Endometrial microvascular endothelial cells (primary cell): ENCODE data around the gene POLR2H. TPM values are rescaled to one million over a fixed set of nuclear protein-coding genes. Genes with fewer than 3 reads are reported as not detected.

Source experiments
- in situ Hi-C: cut with HindIII; loops from 2 replicates; pipeline ENCODE4 v1.10.0; 2017; ENCODE audit warnings: low sequenced_read_pairs, low pct_unique_long_range_greater_than_20kb; ENCODE audit errors: inconsistent ontology term
- total RNA-seq: library from RNA; depleted of rRNA; stranded (reverse); fragments of >200 nt; gene quantifications from one replicate; pipeline ENCODE4 v1.2.3, GENCODE V29; 2015; ENCODE audit errors: inconsistent ontology term

POLR2H gene
- total RNA-seq, 1 donor from 2014 or later, result 172 TPM

- in situ Hi-C loops, result no loop called here
Measured at GRCh38 chr3:184409946-184410500, 48.5 kb downstream of the POLR2H start.

- in situ Hi-C loops, result no loop called here
Measured at GRCh38 chr3:184414418-184415202, 53.1 kb downstream of the POLR2H start.

- in situ Hi-C loops, result no loop called here
Measured at GRCh38 chr3:184415203-184415490, 53.6 kb downstream of the POLR2H start.

GRCh38 chr3:184417619-184418327 is 56.3 kb downstream of the POLR2H start:
- in situ Hi-C loops, result no loop called here

Other genes with a start within 250 kb of the POLR2H start
- 45.3 TPM for gene EIF2B5, start 226.4 kb upstream of the POLR2H start, total RNA-seq
- 27.2 TPM for gene DVL3, start 206.3 kb upstream of the POLR2H start, total RNA-seq
- gene AP2M1, start 186.9 kb upstream of the POLR2H start, total RNA-seq, result 418 TPM
- 68.2 TPM for gene ABCF3, start 175.5 kb upstream of the POLR2H start, total RNA-seq
- not detected for gene VWA5B2, start 132.1 kb upstream of the POLR2H start, total RNA-seq
- gene ALG3, start 112.7 kb upstream of the POLR2H start, total RNA-seq, result 68.4 TPM
- 9.2 TPM for gene EEF1AKMT4, start 112.0 kb upstream of the POLR2H start, total RNA-seq
- gene CAMK2N2, start 100.2 kb upstream of the POLR2H start, total RNA-seq, result not detected
- not detected for gene ECE2, start 85.7 kb upstream of the POLR2H start, total RNA-seq
- gene PSMD2, start 62.5 kb upstream of the POLR2H start, total RNA-seq, result 897 TPM
- 611 TPM for gene EIF4G1, start 47.1 kb upstream of the POLR2H start, total RNA-seq
- gene FAM131A, start 24.1 kb upstream of the POLR2H start, total RNA-seq, result 73.9 TPM
- 3.4 TPM for gene CLCN2, start 105 bp upstream of the POLR2H start, total RNA-seq
- not detected for gene THPO, start 16.5 kb downstream of the POLR2H start, total RNA-seq
- 0.09 TPM for gene CHRD, start 18.3 kb downstream of the POLR2H start, total RNA-seq
- not detected for gene EPHB3, start 200.1 kb downstream of the POLR2H start, total RNA-seq